A549 (cell line): ENCODE data around the gene DNAJB7. TPM values are rescaled to one million over a fixed set of nuclear protein-coding genes. Genes with fewer than 3 reads are reported as not detected.
A peak's percentile ranks its signal among the peaks of the same experiment; 100 is the strongest.
"Not testable (repeated sequence)": the region's sequence is repeated elsewhere in the genome, so short reads cannot be mapped to it uniquely, and the experiment has no call there.

Experiments used
- ATAC-seq, 2 experiments: fragments of 200-7000 bp in 1 of 2; fragments of >200 bp in 1 of 2; cut with Nextera tagmentation in 1 of 2; cut with Tn5 transposase in 1 of 2; 3 replicates each; pipeline versions ENCODE4 v1.8.0 to v1.9.1; 2018 to 2020; ENCODE audit warnings: mild to moderate bottlenecking in 1 of 2, moderate library complexity in 1 of 2
- CTCF ChIA-PET: fragments of 300-600 bp; sonication (Branson Sonifier 250); formaldehyde crosslinking; extraction: SDS; loops from one replicate; lab custom pipeline; 2021; ENCODE audit warnings: antibody characterized with exemption, inconsistent platforms; lab: Yijun Ruan, JAX
- POLR2A ChIA-PET: fragments of 350-600 bp; formaldehyde crosslinking; extraction: SDS; loops from one replicate; lab custom pipeline; 2021; ENCODE audit warnings: antibody characterized with exemption, inconsistent platforms; lab: Yijun Ruan, JAX
- DNase-seq, 2 experiments: peaks; one replicate each; pipeline versions ENCODE4 v3.0.0 to v3.0.0-alpha.2; 2011 to 2016; ENCODE audit warnings: low read depth in 1 of 2, low spot score in 1 of 2
- FAIRE-seq: peaks from 2 replicates; lab custom pipeline; 2011; peaks lifted over from hg19 to GRCh38; lab: Jason Lieb, UNC
- H3K27ac ChIP-seq, 2 experiments: fragments of >200 bp; sonication (Bioruptor Twin); formaldehyde crosslinking; 3 replicates each; pipeline ENCODE4 v1.5.1; 2016 to 2017
- H3K4me1 ChIP-seq: fragments of >200 bp; sonication (Bioruptor Twin); formaldehyde crosslinking; 3 replicates; pipeline ENCODE4 v1.6.1; 2016
- H3K4me2 ChIP-seq: fragments of >200 bp; sonication (Bioruptor Twin); formaldehyde crosslinking; 3 replicates; pipeline ENCODE4 v1.6.1; 2016
- H3K4me3 ChIP-seq: fragments of >200 bp; sonication (Bioruptor Twin); formaldehyde crosslinking; 3 replicates; pipeline ENCODE4 v1.5.1; 2016
- H3K9me3 ChIP-seq: fragments of >200 bp; sonication (Bioruptor Twin); formaldehyde crosslinking; 3 replicates; pipeline ENCODE4 v1.6.1; 2016
- BHLHE40 ChIP-seq: IDR thresholded peaks from 2 replicates; pipeline ENCODE4 v1.6.1; 2012; ENCODE audit warnings: low read depth, low read length, inconsistent platforms
- CEBPB ChIP-seq, 2 experiments: fragments of >200 bp in 1 of 2; sonication (Bioruptor Twin) in 1 of 2; formaldehyde crosslinking in 1 of 2; IDR thresholded peaks; 2 replicates each; pipeline ENCODE4 v1.6.1; 2012 to 2016
- EP300 ChIP-seq, 2 experiments: fragments of >200 bp; sonication (Bioruptor Twin); formaldehyde crosslinking; IDR thresholded peaks; 2 replicates in 1 of 2; 3 replicates in 1 of 2; pipeline ENCODE4 v1.6.1; 2016 to 2017
- GATA3 ChIP-seq: IDR thresholded peaks from 2 replicates; pipeline ENCODE4 v1.6.1; 2012; ENCODE audit warnings: borderline replicate concordance
- HEYL ChIP-seq: fragments of 250-450 bp; sonication (Bioruptor Pico); IDR thresholded peaks from 2 replicates; pipeline ENCODE4 v1.8.0; 2021; ENCODE audit warnings: mild to moderate bottlenecking, moderate library complexity
- HOXA7 ChIP-seq: fragments of 250-450 bp; sonication (Bioruptor Pico); IDR thresholded peaks from 2 replicates; pipeline ENCODE4 v1.5.0; 2020; ENCODE audit warnings: mild to moderate bottlenecking, moderate library complexity
- HOXB5 ChIP-seq: fragments of 250-450 bp; sonication (Bioruptor Pico); IDR thresholded peaks from 2 replicates; pipeline ENCODE4 v1.5.0; 2020; ENCODE audit warnings: mild to moderate bottlenecking, moderate library complexity
- JUN ChIP-seq, 2 experiments: fragments of >200 bp; sonication (Bioruptor Twin); formaldehyde crosslinking; IDR thresholded peaks; 2 replicates in 1 of 2; 3 replicates in 1 of 2; pipeline ENCODE4 v1.6.1; 2016 to 2017
- JUNB ChIP-seq: fragments of >200 bp; sonication (Bioruptor Twin); formaldehyde crosslinking; IDR thresholded peaks from 2 replicates; pipeline ENCODE4 v1.6.1; 2016
- KDM5A ChIP-seq: fragments of 200-600 bp; sonication (generic); IDR thresholded peaks from 2 replicates; pipeline ENCODE4 v1.6.1; 2016; ENCODE audit warnings: antibody characterized with exemption, mild to moderate bottlenecking
- NR3C1 ChIP-seq: fragments of >200 bp; sonication (Bioruptor Twin); formaldehyde crosslinking; IDR thresholded peaks from 3 replicates; pipeline ENCODE4 v1.6.1; 2017
- PHF8 ChIP-seq: fragments of 200-600 bp; sonication (generic); IDR thresholded peaks from 2 replicates; pipeline ENCODE4 v1.6.1; 2016; ENCODE audit warnings: low read depth, mild to moderate bottlenecking, antibody characterized with exemption, moderate library complexity, borderline replicate concordance
- POLR2A ChIP-seq: IDR thresholded peaks from 2 replicates; pipeline ENCODE4 v1.6.1; 2012; ENCODE audit warnings: mild to moderate bottlenecking, low read length
- RCOR1 ChIP-seq: fragments of 150-350 bp; IDR thresholded peaks from 2 replicates; pipeline ENCODE4 v1.6.1; 2014; ENCODE audit warnings: antibody characterized with exemption, low read length, low read depth
- SREBF2 ChIP-seq: fragments of 450-650 bp; IDR thresholded peaks from 2 replicates; pipeline ENCODE4 v1.6.1; 2014; ENCODE audit warnings: mild to moderate bottlenecking, moderate library complexity
- ZFP36 ChIP-seq: fragments of 450-650 bp; IDR thresholded peaks from 2 replicates; pipeline ENCODE4 v1.6.1; 2014; ENCODE audit warnings: borderline replicate concordance; ENCODE audit not compliant: partially characterized antibody
- ZSCAN20 ChIP-seq: fragments of 250-450 bp; sonication (Bioruptor Pico); IDR thresholded peaks from 2 replicates; pipeline ENCODE4 v1.8.0; 2022; ENCODE audit warnings: mild to moderate bottlenecking, moderate library complexity
- WGBS: methylation state at CpG from one replicate; pipeline ENCODE4 v1.1.6; 2017; ENCODE audit errors: missing lambda C conversion rate; 5-methylcytosine and 5-hydroxymethylcytosine counted together
- polyA plus RNA-seq, 4 experiments: library from polyadenylated mRNA; depleted of rRNA in 3 of 4; stranded (reverse); fragments of >200 nt; fragmentation: RNase III in 1 of 4; extraction: RNeasy Plus Mini Kit Qiagen cat#74134 plus additional on column Dnase treatment in 1 of 4; gene quantifications; 2 replicates in 3 of 4; 3 replicates in 1 of 4; pipeline ENCODE4 v1.2.3, GENCODE V29; 2011 to 2017
- TF ChIP-seq, protein P1 (sequence below): fragments of >200 bp; sonication (Bioruptor Twin); formaldehyde crosslinking; IDR thresholded peaks from 3 replicates; pipeline ENCODE4 v1.6.1; 2016
- TF ChIP-seq, protein P2 (sequence below): fragments of 150-350 bp; IDR thresholded peaks from 2 replicates; pipeline ENCODE4 v1.6.1; 2014; ENCODE audit warnings: low read depth, mild to moderate bottlenecking, low read length

The DNAJB7 gene
- polyA plus RNA-seq, 2 of the 4 experiments (the other 2 are of a cell fraction), result not detected

DNA sequence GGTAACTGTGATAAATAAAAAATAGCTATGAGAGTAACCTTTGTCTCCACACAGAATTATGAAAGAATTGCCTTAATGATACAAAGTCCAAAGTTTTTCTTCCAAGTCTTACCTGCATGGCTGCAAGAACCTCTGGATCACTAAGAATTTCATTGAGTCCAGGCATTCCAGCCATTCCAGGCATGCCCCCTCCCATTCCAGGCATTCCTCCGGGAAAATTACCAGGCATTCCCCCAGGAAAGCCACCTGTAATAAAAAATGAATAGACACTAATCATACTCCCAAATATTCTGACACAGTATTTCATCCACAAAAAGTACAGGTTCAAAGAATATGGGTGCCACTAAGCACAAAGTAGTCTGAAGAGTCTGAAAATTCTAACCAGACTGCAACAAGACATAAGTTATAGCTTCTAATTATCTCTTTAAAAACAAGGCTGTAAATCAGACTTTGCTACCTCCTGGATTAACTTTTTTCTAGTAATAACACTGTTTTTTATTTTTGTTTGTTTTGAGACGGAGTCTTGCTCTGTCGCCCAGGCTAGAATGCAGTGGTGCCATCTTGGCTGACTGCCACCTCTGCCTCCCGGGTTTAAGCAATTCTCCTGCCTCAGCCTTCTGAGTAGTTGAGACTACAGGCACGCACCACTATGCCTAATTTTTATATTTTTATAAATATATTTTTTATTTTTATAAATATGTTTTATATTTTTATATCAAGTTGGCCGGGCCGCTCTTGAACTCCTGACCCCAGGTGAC, 34.8 kb downstream of the DNAJB7 start:
- Histone ChIP-seq H3K4me1 (no peaks in the 10 kb centered on the region), H3K4me3 (no peak overlapping the region), H3K4me2 (no peak overlapping the region), H3K9me3 (no peaks in the 10 kb centered on the region), H3K27ac (no peak overlapping the region)
- ChIA-PET CTCF (interaction anchor here (1.4 kb wide), 1 partner anchor 145 kb away, joined by 3 read pairs; no protein-coding TSS in a partner anchor), POLR2A (no interaction called here)
- 84% methylated on average over 7 of the region's 7 CpGs for WGBS
- DNase-seq (no peak), ATAC-seq (no peak), FAIRE-seq (no peak)
- TF ChIP-seq PHF8 (no peak), RCOR1 (no peak), KDM5A (no peak), ZSCAN20 (CRISPR knock-in tag) (no peak), GATA3 (no peak), HOXA7 (CRISPR knock-in tag) (no peak), JUNB (no peak), ZFP36 (no peak), POLR2A (no peak), HEYL (no peak), HOXB5 (CRISPR knock-in tag) (no peak), NR3C1 (no peak), BHLHE40 (no peak)
- TF ChIP-seq, protein P1, sequence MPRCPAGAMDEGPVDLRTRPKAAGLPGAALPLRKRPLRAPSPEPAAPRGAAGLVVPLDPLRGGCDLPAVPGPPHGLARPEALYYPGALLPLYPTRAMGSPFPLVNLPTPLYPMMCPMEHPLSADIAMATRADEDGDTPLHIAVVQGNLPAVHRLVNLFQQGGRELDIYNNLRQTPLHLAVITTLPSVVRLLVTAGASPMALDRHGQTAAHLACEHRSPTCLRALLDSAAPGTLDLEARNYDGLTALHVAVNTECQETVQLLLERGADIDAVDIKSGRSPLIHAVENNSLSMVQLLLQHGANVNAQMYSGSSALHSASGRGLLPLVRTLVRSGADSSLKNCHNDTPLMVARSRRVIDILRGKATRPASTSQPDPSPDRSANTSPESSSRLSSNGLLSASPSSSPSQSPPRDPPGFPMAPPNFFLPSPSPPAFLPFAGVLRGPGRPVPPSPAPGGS, result no peak

DNA sequence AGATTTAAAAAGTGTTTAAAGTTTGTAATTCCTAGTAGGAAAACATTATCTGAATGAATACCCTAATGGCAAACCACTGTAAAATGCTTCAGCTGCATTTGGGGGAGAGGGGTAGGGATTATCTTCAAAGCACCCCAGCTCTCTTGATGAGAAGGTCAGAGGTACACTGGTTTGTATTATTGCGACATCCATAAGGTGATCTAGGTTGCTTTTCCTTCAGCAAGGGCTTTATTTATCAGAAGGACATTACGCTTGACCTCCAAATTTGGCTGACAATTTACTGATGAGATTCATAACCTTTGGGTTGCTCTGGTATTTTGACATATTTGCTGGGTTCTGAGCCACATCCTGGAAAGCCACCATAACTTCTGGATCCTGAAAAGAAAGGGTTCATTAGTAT, 35.6 kb downstream of the DNAJB7 start:
- H3K27ac ChIP-seq, FAIRE-seq, H3K9me3 ChIP-seq, POLR2A ChIA-PET, DNase-seq, H3K4me3 ChIP-seq, H3K4me1 ChIP-seq, ATAC-seq, H3K4me2 ChIP-seq: not testable (repeated sequence)
- CTCF ChIA-PET, result interaction anchor here (1.4 kb wide), 1 partner anchor 144 kb away, joined by 3 read pairs; no protein-coding TSS in a partner anchor
- WGBS, result 94% methylated on average over 2 of the region's 2 CpGs

DNA sequence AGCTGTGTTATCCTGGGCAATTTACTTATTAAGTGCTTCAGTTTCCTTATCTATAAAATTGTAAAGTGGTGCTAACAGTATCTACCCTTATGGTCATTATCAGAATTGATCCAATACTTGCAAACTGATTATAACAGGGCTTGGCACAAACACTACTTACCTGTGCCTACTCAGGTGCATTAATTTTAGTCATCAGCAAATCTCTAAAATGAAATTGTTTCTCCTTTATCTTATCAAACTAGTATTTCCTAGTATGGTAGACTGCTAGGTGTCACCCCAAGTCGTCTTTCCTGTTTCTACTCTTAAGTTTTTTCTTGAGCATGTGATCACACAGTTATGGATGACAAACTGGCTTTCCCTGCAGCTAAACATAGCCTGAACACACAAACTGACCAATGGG, 38.5 kb downstream of the DNAJB7 start:
- no peak for TF ChIP-seq EP300 (IDR thresholded peaks at IDR 0.05)
- no peak for TF ChIP-seq SREBF2
- no peak for TF ChIP-seq JUN (IDR thresholded peaks at IDR 0.05)
- TF ChIP-seq HOXA7 (CRISPR knock-in tag), result no peak
- TF ChIP-seq, all 56 proteins: peak for 0
- FAIRE-seq, result no peak
- 89% methylated on average over 1 of the region's 1 CpG for WGBS
- H3K27ac ChIP-seq, result no peak overlapping the region
- DNase-seq, result no peak
- H3K4me3 ChIP-seq, result no peak overlapping the region
- H3K4me2 ChIP-seq, result no peak overlapping the region
- ChIA-PET POLR2A (no interaction called here), CTCF (interaction anchor here (0.6 kb wide), 2 partner anchors 31 to 460 kb away, joined by 3 to 4 read pairs; no protein-coding TSS in a partner anchor)
- no peaks in the 10 kb centered on the region for H3K9me3 ChIP-seq
- peaks cover 8% of the 10 kb centered on the region; the same call in 1 of the 3 replicates for H3K4me1 ChIP-seq
- no peak for ATAC-seq

DNA sequence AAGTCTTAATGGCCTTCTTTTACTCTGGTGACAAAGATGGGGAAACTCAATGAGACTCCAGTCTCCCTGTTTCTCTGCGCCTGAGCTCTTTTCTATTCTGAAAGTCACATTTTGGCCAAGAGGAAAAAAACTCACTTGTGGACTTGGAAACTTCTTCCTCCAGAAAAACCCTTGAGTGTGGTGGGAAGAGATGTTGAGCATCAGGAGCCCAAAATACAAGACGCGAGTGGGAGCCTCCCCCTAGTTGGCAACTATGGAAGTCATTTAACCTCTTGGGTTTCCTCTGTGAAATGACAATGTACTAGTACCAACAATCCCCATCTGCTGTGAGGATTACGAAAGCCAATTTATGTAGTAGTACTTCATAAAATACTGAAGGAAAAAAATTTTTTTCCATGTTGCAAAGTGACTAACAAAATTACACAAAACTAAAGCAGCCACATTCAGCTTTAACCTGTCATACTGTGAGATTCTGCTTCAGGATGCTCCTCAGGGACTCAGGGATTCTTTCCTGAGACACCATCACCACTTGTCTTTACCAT, 42.2 kb downstream of the DNAJB7 start:
- POLR2A ChIA-PET, result interaction anchor here (0.6 to 1.4 kb wide), 2 partner anchors 73 to 137 kb away, joined by 3 to 5 read pairs; no protein-coding TSS in a partner anchor
- H3K4me2 ChIP-seq, result peak overlapping the region; percentile 96
- DNase-seq (no peak), ATAC-seq (peak; percentile 40 to 49; a peak in 5 of 6 replicates)
- CTCF ChIA-PET, result interaction anchor here (0.6 to 1.4 kb wide), 4 partner anchors 42 to 174 kb away, joined by 3 to 4 read pairs (median 4); partner anchors contain the start of gene DNAJB7
- peak overlapping the region; percentile 93 for H3K4me3 ChIP-seq
- TF ChIP-seq, protein P2, sequence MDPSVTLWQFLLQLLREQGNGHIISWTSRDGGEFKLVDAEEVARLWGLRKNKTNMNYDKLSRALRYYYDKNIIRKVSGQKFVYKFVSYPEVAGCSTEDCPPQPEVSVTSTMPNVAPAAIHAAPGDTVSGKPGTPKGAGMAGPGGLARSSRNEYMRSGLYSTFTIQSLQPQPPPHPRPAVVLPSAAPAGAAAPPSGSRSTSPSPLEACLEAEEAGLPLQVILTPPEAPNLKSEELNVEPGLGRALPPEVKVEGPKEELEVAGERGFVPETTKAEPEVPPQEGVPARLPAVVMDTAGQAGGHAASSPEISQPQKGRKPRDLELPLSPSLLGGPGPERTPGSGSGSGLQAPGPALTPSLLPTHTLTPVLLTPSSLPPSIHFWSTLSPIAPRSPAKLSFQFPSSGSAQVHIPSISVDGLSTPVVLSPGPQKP, result no peak
- 0 out of 4 replicates have a peak, but pooled peaks of 1 of the 2 experiments have one; percentile 24 for TF ChIP-seq CEBPB (IDR thresholded peaks at IDR 0.05)
- TF ChIP-seq, all 56 proteins: peak for 1
- Histone ChIP-seq H3K27ac (peak overlapping the region; percentile 92), H3K9me3 (no peaks in the 10 kb centered on the region), H3K4me1 (peaks cover 19% of the 10 kb centered on the region; the same call in 2 of the 3 replicates)
- FAIRE-seq, result no peak
- WGBS, result 18% methylated on average over 4 of the region's 4 CpGs
